ENCODE results near the gene GPBP1.

DNA sequence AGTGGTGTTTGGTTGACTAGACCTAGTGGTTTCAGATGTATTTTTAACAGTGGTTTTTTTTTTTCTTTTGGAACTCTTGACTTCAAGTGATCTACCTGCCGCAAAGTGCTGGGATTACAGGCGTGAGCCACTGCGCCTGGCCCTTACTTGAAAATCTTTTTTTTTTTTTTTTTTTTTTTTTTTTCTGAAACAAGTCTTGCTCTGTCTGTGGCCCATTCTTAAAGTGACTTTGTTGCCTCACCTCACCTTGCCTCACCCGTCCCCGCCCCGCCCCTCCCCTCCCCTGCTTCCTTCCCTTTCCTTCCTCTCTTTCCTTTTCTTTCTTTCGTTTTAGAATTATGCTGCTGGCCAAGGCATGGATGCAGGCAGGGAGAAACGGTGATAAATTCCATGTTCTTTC, 26.0 kb downstream of the GPBP1 start:
- TF ChIP-seq CBX3 (IDR thresholded peaks at IDR 0.05; ENCODE audit: borderline replicate concordance in 1 of 2, low read length in 2 of 2): no peak
- no peak for TF ChIP-seq HCFC1 (IDR thresholded peaks at IDR 0.05; ENCODE audit: low read depth, low read length)
- no peak for TF ChIP-seq ZNF274 (IDR thresholded peaks at IDR 0.05; ENCODE audit: borderline replicate concordance, low read depth, low read length)
- TF ChIP-seq, protein P1, sequence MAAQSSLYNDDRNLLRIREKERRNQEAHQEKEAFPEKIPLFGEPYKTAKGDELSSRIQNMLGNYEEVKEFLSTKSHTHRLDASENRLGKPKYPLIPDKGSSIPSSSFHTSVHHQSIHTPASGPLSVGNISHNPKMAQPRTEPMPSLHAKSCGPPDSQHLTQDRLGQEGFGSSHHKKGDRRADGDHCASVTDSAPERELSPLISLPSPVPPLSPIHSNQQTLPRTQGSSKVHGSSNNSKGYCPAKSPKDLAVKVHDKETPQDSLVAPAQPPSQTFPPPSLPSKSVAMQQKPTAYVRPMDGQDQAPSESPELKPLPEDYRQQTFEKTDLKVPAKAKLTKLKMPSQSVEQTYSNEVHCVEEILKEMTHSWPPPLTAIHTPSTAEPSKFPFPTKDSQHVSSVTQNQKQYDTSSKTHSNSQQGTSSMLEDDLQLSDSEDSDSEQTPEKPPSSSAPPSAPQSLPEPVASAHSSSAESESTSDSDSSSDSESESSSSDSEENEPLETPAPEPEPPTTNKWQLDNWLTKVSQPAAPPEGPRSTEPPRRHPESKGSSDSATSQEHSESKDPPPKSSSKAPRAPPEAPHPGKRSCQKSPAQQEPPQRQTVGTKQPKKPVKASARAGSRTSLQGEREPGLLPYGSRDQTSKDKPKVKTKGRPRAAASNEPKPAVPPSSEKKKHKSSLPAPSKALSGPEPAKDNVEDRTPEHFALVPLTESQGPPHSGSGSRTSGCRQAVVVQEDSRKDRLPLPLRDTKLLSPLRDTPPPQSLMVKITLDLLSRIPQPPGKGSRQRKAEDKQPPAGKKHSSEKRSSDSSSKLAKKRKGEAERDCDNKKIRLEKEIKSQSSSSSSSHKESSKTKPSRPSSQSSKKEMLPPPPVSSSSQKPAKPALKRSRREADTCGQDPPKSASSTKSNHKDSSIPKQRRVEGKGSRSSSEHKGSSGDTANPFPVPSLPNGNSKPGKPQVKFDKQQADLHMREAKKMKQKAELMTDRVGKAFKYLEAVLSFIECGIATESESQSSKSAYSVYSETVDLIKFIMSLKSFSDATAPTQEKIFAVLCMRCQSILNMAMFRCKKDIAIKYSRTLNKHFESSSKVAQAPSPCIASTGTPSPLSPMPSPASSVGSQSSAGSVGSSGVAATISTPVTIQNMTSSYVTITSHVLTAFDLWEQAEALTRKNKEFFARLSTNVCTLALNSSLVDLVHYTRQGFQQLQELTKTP (IDR thresholded peaks at IDR 0.05; ENCODE audit: low read depth in 1 of 2, partially characterized antibody in 2 of 2): no peak
- no peak for TF ChIP-seq TAF1 (IDR thresholded peaks at IDR 0.05; ENCODE audit: control insufficient read depth, extremely low read depth, insufficient read depth, low read length, severe bottlenecking)
- TF ChIP-seq GTF2E2 (tag; IDR thresholded peaks at IDR 0.05): no peak
- no peak for TF ChIP-seq SETDB1 (IDR thresholded peaks at IDR 0.05; ENCODE audit: low read length)
- TF ChIP-seq, protein P2, sequence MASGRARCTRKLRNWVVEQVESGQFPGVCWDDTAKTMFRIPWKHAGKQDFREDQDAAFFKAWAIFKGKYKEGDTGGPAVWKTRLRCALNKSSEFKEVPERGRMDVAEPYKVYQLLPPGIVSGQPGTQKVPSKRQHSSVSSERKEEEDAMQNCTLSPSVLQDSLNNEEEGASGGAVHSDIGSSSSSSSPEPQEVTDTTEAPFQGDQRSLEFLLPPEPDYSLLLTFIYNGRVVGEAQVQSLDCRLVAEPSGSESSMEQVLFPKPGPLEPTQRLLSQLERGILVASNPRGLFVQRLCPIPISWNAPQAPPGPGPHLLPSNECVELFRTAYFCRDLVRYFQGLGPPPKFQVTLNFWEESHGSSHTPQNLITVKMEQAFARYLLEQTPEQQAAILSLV (tag; IDR thresholded peaks at IDR 0.05): no peak
- TF ChIP-seq LARP7 (IDR thresholded peaks at IDR 0.05): no peak
- no peak for TF ChIP-seq HNRNPLL (IDR thresholded peaks at IDR 0.05; ENCODE audit: low read depth, low read length, poor library complexity, severe bottlenecking)
- TF ChIP-seq ZNF766 (CRISPR knock-in tag; conservative IDR thresholded peaks at IDR 0.05): no peak
- TF ChIP-seq, protein P3, sequence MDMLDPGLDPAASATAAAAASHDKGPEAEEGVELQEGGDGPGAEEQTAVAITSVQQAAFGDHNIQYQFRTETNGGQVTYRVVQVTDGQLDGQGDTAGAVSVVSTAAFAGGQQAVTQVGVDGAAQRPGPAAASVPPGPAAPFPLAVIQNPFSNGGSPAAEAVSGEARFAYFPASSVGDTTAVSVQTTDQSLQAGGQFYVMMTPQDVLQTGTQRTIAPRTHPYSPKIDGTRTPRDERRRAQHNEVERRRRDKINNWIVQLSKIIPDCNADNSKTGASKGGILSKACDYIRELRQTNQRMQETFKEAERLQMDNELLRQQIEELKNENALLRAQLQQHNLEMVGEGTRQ (CRISPR knock-in tag; IDR thresholded peaks at IDR 0.05): no peak
- TF ChIP-seq ZFP36 (IDR thresholded peaks at IDR 0.05; ENCODE audit: low read depth, low read length, partially characterized antibody): no peak
- no peak for TF ChIP-seq POLR2A (conservative IDR thresholded peaks at IDR 0.05)
